Measurements from ENCODE around the gene NAALAD2. TPM values are rescaled to one million over a fixed set of nuclear protein-coding genes. Genes with fewer than 3 reads are reported as not detected.
A peak's percentile ranks its signal among the peaks of the same experiment; 100 is the strongest.
"Not testable (repeated sequence)": the region's sequence is repeated elsewhere in the genome, so short reads cannot be mapped to it uniquely, and the experiment has no call there.

Gene NAALAD2
- total RNA-seq, 2 donors from 2014 or later = 0.68 to 2.5 TPM

GRCh38 chr11:90179923-90180322 is 45.5 kb downstream of the NAALAD2 start:
- intact Hi-C loops (cut with DNase I) = no loop called here
- ATAC-seq = no peak

GRCh38 chr11:90187839-90188238 is 53.4 kb downstream of the NAALAD2 start:
- no peak for ATAC-seq
- intact Hi-C loops (cut with DNase I) = no loop called here
- no peak for DNase-seq

More at GRCh38 chr11:90179923-90180322, 45.5 kb downstream of the NAALAD2 start:
- no peak for DNase-seq

DNA sequence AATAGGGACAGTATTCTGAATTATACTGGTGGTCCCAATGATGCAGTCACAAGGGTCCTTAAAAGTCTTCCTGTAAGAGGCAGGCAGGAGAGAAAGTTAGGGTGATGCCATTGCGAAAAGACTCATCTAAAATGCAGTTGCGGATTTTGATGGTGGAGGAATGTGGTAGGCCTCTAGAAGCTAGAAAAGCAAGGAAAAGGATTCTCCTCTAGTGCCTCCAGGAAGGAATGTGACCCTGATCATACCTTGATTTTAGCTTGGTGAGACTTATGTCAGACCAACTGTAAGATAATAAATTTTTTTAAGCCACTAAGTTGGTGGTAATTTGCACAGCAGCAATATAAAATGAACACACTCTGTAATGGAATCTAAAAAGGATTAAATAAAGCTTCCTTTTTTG is 54.5 kb downstream of the NAALAD2 start:
- ATAC-seq = no peak
- intact Hi-C loops (cut with DNase I) = no loop called here
- no peak for DNase-seq

- ATAC-seq (no peak), DNase-seq (no peak)
- intact Hi-C loops (cut with DNase I) = no loop called here
Observed at GRCh38 chr11:90192869-90193582, 58.6 kb downstream of the NAALAD2 start.

GRCh38 chr11:90197377-90197776 is 62.9 kb downstream of the NAALAD2 start:
- DNase-seq (no peak), ATAC-seq (no peak)
- intact Hi-C loops (cut with DNase I) = no loop called here

DNA sequence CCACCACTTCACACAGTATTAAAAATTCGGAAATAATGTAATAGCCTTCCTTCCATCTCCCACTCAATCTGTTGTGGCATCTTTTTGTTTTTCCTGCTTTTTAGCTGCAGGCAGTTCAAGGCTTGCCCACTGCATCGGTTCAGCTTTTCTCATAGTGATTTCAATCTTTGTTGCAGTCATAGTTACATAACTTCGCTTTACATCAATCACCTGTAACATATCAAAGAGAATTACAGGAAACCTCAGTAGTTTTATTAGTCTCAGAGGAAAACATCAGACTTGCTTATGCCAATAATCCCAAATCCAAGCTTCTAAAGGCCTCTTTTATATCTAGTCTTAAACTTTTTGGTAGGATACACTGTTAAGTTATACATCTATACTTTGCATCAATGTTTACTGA is 67.9 kb downstream of the NAALAD2 start:
- no peak for DNase-seq
- intact Hi-C loops (cut with DNase I) = no loop called here
- no peak for ATAC-seq

- no peak for ATAC-seq
- intact Hi-C loops (cut with DNase I) = no loop called here
- DNase-seq = no peak
Observed at GRCh38 chr11:90204407-90204806, 69.9 kb downstream of the NAALAD2 start.

- DNase-seq (no peak), ATAC-seq (no peak)
- intact Hi-C loops (cut with DNase I) = no loop called here
Observed at GRCh38 chr11:90204832-90205646, 70.6 kb downstream of the NAALAD2 start.

DNA sequence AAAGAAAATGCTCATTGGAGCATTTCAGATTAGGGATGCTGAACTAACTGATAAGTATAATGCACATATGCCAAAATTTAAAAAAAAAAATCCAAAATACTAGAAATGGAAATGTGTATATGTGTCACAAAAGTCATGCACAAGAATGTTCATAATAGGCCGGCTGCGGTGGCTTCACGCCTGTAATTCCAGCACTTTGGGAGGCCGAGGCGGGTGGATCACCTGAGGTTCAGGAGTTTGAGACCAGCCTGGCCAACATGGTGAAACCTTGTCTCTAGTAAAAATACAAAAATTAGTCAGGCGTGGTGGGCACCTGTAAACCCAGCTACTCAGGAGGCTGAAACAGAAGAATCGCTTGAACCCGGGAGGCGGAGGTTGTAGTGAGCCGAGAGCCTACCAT is 73.5 kb downstream of the NAALAD2 start:
- intact Hi-C loops (cut with DNase I); DNase-seq; ATAC-seq: not testable (repeated sequence)

DNA sequence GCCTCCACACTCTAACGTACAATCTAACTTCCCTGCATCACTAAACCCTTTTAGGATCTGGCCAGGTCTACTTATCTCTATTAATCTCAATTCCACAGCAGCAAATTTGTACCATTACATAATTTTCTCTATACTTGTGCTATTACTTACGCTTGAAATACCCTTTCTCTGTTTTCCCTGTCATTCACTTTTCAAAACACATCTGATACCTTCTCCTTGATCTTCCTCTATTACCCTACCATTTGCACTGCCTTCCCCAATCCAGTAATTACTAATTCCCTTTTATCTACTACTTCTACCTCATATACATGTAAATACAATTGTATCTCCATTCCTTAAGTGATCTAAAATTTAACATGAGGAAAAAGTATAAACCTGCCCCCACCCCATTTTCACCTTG is 74.4 kb downstream of the NAALAD2 start:
- DNase-seq = no peak
- intact Hi-C loops (cut with DNase I) = no loop called here
- no peak for ATAC-seq

DNA sequence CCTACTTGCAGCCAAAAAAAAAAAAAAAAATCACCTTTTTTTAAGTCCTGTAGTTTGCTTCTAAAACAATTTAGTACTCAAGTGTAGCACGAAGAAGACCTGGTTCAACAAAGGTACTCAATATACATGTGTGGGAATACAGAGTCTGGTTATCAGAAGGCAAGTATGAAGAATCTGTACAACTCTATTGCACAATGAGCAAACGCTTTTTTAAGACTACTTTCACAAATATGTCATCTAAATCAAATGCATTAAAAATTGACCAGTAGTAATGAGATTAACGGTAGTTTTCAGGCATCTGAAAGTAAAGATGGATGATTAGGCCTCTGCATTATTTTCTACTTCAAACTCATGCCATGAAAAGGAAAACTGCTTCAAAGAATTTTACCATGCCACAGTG is 78.9 kb downstream of the NAALAD2 start:
- ATAC-seq (no peak), DNase-seq (no peak)
- intact Hi-C loops (cut with DNase I) = no loop called here

DNA sequence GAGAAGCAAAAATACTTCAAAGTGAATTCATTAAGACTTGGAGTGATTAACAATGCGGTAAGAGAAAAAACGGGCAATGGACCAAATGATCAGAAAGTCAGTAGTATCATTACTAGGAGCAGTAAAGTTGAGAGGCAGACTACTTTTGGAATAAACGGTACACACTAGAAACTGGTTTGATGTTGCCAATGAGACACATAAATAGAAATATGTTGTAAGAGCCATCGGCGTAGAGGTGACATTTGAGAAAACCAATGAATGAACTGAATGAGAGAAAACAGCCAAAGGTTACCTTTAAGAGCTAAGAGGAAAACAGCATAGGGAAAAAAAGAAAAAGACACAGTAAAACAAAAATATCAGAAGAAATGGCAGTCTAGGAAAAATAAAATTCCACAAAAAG is 82.1 kb downstream of the NAALAD2 start:
- intact Hi-C loops (cut with DNase I) = no loop called here
- ATAC-seq = peak in 1 of 2 donors; percentile 47
- DNase-seq = no peak

GRCh38 chr11:90218606-90219005 is 84.1 kb downstream of the NAALAD2 start:
- ATAC-seq = no peak
- intact Hi-C loops (cut with DNase I) = no loop called here
- peak; percentile 29 for DNase-seq

DNA sequence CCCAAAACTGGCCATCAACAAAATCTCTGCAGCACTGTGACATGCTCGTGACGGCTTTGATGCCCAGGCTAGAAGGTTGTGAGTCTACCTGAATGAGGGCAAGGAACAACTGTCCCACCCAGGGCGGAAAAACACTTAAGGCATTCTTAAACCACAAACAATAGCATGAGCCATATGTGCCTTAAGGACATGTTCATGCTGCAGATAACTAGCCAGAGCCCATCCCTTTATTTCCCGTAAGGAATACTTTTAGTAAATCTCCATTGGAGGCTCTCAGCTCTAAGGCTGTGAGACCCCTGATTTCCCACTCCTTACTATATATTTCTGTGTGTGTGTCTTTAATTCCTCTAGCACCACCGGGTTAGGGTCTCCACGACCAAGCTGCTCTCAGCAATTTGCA is 85.0 kb downstream of the NAALAD2 start:
- no peak for DNase-seq
- no peak for ATAC-seq
- intact Hi-C loops (cut with DNase I) = no loop called here

DNA sequence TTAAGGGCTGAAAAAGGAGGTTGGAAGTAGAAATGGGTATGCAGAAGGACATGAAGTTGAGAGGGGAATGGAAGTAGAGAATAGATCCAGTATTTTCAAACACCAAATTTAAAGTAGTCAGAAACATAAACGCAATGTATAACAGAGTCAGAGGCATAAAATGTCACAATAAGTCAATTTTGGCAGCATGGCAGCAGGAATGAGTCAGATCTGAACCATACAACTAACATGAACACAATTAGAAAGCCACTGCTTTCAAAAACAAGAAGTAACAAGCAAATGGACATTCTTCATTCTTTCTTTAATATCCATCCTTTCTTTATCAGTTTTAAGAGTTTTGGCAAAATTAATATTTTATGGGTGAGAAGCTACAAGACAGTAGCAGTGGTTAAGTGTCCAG is 85.9 kb downstream of the NAALAD2 start:
- intact Hi-C loops (cut with DNase I) = no loop called here
- DNase-seq (no peak), ATAC-seq (no peak)

DNA sequence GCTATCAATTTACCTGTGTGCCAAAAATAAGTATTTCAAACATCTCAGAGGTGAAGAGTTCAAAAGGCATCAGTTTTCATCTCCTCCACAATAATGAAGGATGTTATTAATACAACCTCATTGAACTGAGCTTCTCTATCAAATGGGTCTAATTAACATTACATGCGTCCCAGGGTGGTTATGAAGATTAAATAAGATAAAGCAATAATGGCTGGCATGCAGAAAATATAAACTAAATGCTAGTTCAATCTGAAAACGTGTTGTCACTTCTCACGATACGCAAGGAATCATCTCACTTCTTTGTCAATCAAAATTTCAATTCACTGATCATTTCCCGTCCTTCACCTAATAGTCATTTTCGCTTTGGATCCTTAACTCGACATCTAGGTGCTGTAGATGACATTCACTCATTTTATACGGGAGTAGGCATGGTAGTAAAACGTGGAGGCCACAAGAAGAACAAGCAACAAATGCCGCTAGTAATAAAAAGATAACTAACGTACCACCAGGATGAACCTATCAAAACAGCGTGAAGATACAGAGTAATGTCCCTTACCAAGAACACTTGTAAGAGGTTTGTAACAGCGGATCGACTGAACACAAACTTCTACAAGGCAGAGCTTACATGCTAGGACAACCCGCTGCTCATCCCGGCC is 87.5 kb downstream of the NAALAD2 start:
- intact Hi-C loops (cut with DNase I) = no loop called here
- no peak for ATAC-seq

GRCh38 chr11:90222459-90223247 is 88.2 kb downstream of the NAALAD2 start, which contains the start of gene CHORDC1:
Gene CHORDC1 (minus strand): TSS chr11:90223049. CDS start chr11:90222954, 95 bp downstream.
- peak; percentile 95 for DNase-seq
- intact Hi-C loops (cut with DNase I) = no loop called here

More for the DNA sequence above, 87.5 kb downstream of the NAALAD2 start:
- DNase-seq = no peak

GRCh38 chr11:90223248-90223585 is 88.8 kb downstream of the NAALAD2 start:
- intact Hi-C loops (cut with DNase I) = no loop called here
- DNase-seq = no peak
- ATAC-seq = peak; percentile 64 to 75

More at GRCh38 chr11:90222459-90223247, 88.2 kb downstream of the NAALAD2 start, which contains the start of gene CHORDC1:
- peak; percentile 96 to 98 for ATAC-seq

GRCh38 chr11:90228056-90228455 is 93.6 kb downstream of the NAALAD2 start:
- ATAC-seq (no peak), DNase-seq (no peak)
- intact Hi-C loops (cut with DNase I) = no loop called here
